Endothelial cell of umbilical vein (primary cell): Measurements from ENCODE around the gene ANGPTL4. TPM values are rescaled to one million over a fixed set of nuclear protein-coding genes. Genes with fewer than 3 reads are reported as not detected.
"Not testable (repeated sequence)": the region's sequence is repeated elsewhere in the genome, so short reads cannot be mapped to it uniquely, and the experiment has no call there.

Experiments used
- Bru-seq: library from RNA; stranded (reverse); fragments of 400-500 nt; gene quantifications from one replicate; lab custom pipeline; 2021; lab: Mats Ljungman, UMichigan
- BruChase-seq, 2 experiments: library from RNA; stranded (reverse); fragments of 400-500 nt; gene quantifications; one replicate each; lab custom pipeline; 2021; lab: Mats Ljungman, UMichigan
- BruUV-seq: library from RNA; stranded (reverse); fragments of 400-500 nt; replicated peaks from 2 replicates; lab custom pipeline; 2021; lab: Mats Ljungman, UMichigan
- CTCF ChIA-PET: fragments of 300-600, 350-600 bp; sonication (Branson Sonifier 250); formaldehyde crosslinking; loops from one replicate; lab custom pipeline; 2021; ENCODE audit warnings: antibody characterized with exemption, inconsistent platforms; lab: Charles Lee
- POLR2A ChIA-PET: fragments of 300-600, 350-600 bp; sonication (Branson Sonifier 250); formaldehyde crosslinking; loops from one replicate; lab custom pipeline; 2021; ENCODE audit warnings: antibody characterized with exemption, inconsistent platforms; lab: Charles Lee
- DNase-seq: peaks from one replicate; pipeline ENCODE4 v3.0.0-alpha.2; 2011; ENCODE audit warnings: low read depth, low spot score
- FAIRE-seq: peaks from 2 replicates; lab custom pipeline; 2011; peaks lifted over from hg19 to GRCh38; lab: Jason Lieb, UNC
- H2AFZ ChIP-seq: 2 replicates; pipeline ENCODE4 v1.6.0; 2012; ENCODE audit warnings: low read depth, low read length, control low read depth, inconsistent platforms
- H3K27ac ChIP-seq: 2 replicates; pipeline ENCODE4 v1.5.1; 2011; ENCODE audit warnings: low read depth, mild to moderate bottlenecking, control low read depth, low read length, moderate library complexity; ENCODE audit not compliant: insufficient read depth
- H3K27me3 ChIP-seq, 2 experiments: 2 replicates each; pipeline versions ENCODE4 v1.6.0 to v1.6.1; 2011; ENCODE audit warnings: low read length in 2 of 2, mixed read lengths in 1 of 2; ENCODE audit not compliant: control insufficient read depth in 2 of 2, insufficient read depth in 2 of 2
- H3K36me3 ChIP-seq, 2 experiments: 2 replicates in 1 of 2; 3 replicates in 1 of 2; pipeline ENCODE4 v1.5.1; 2011; ENCODE audit warnings: low read length in 2 of 2, mild to moderate bottlenecking in 1 of 2, moderate library complexity in 1 of 2; ENCODE audit not compliant: control insufficient read depth in 2 of 2, insufficient read depth in 2 of 2; ENCODE audit errors: extremely low read depth in 1 of 2
- H3K4me1 ChIP-seq: 3 replicates; pipeline ENCODE4 v1.5.1; 2011; ENCODE audit warnings: mild to moderate bottlenecking, low read length; ENCODE audit not compliant: control insufficient read depth, insufficient read depth; ENCODE audit errors: extremely low read depth
- H3K4me2 ChIP-seq: 2 replicates; pipeline ENCODE4 v1.6.1; 2011; ENCODE audit warnings: low read length, control low read depth, mixed read lengths; ENCODE audit not compliant: insufficient read depth
- H3K4me3 ChIP-seq, 3 experiments: fragments of 200-600 bp in 1 of 3; sonication (generic), shearing (Covaris generic) in 1 of 3; replicated peaks in 1 of 3; 2 replicates each; pipeline ENCODE4 v1.5.1; 2011 to 2016; ENCODE audit warnings: control low read depth in 3 of 3, low read length in 3 of 3, mild to moderate bottlenecking in 2 of 3, inconsistent platforms in 1 of 3, low read depth in 1 of 3, moderate library complexity in 1 of 3; ENCODE audit not compliant: insufficient read depth in 1 of 3
- H3K79me2 ChIP-seq: 2 replicates; pipeline ENCODE4 v1.6.0; 2012; ENCODE audit warnings: low read length, inconsistent platforms; ENCODE audit not compliant: control insufficient read depth, insufficient read depth
- H3K9ac ChIP-seq: replicated peaks from 2 replicates; pipeline ENCODE3; 2011; ENCODE audit warnings: low read length, control low read depth; ENCODE audit not compliant: insufficient read depth; ENCODE audit errors: extremely low read depth
- H3K9me1 ChIP-seq: replicated peaks from 3 replicates; pipeline ENCODE4 v1.6.0; 2011; ENCODE audit warnings: mild to moderate bottlenecking, low read length; ENCODE audit not compliant: control insufficient read depth, insufficient read depth; ENCODE audit errors: extremely low read depth
- H3K9me3 ChIP-seq: replicated peaks from 2 replicates; pipeline ENCODE4 v1.5.1; 2012; ENCODE audit warnings: low read length, inconsistent platforms; ENCODE audit not compliant: control insufficient read depth, insufficient read depth
- H4K20me1 ChIP-seq: replicated peaks from 2 replicates; pipeline ENCODE3; 2011; ENCODE audit warnings: mild to moderate bottlenecking, low read length; ENCODE audit not compliant: control insufficient read depth, insufficient read depth; ENCODE audit errors: extremely low read depth
- CTCF ChIP-seq, 2 donors: IDR thresholded peaks; 1 replicate in 1 of 2; 2 replicates in 1 of 2; pipeline ENCODE4 v1.5.1; 2011; ENCODE audit warnings: low read length in 2 of 2, mild to moderate bottlenecking in 2 of 2, moderate library complexity in 2 of 2, control low read depth in 1 of 2, inconsistent platforms in 1 of 2, low read depth in 1 of 2; ENCODE audit not compliant: insufficient read depth in 1 of 2; ENCODE audit errors: extremely low read depth in 1 of 2
- EZH2 ChIP-seq: IDR thresholded peaks from 2 replicates; pipeline ENCODE4 v1.6.1; 2012; ENCODE audit warnings: borderline replicate concordance, low read depth, mild to moderate bottlenecking, moderate library complexity, low read length, inconsistent platforms; ENCODE audit not compliant: severe bottlenecking
- FOS ChIP-seq: IDR thresholded peaks from 2 replicates; pipeline ENCODE4 v1.6.1; 2011; ENCODE audit warnings: mild to moderate bottlenecking, low read length, moderate library complexity, borderline replicate concordance; ENCODE audit not compliant: insufficient read depth
- GATA2 ChIP-seq: IDR thresholded peaks from 2 replicates; pipeline ENCODE4 v1.7.0; 2011; ENCODE audit warnings: low read depth, mild to moderate bottlenecking, moderate library complexity, mixed read lengths, low read length; ENCODE audit not compliant: insufficient read length, insufficient read depth
- JUN ChIP-seq: IDR thresholded peaks from 2 replicates; pipeline ENCODE4 v1.6.1; 2011; ENCODE audit warnings: borderline replicate concordance, low read depth; ENCODE audit not compliant: insufficient read length, insufficient read depth
- MAX ChIP-seq: IDR thresholded peaks from 2 replicates; pipeline ENCODE4 v1.6.1; 2011; ENCODE audit not compliant: insufficient read depth, insufficient read length
- MYC ChIP-seq: IDR thresholded peaks from one replicate; pipeline ENCODE4 v1.6.1; 2011; ENCODE audit warnings: mild to moderate bottlenecking, low read depth, low read length
- POLR2A ChIP-seq: IDR thresholded peaks from 2 replicates; pipeline ENCODE4 v1.6.1; 2012; ENCODE audit warnings: low read depth, mild to moderate bottlenecking, control low read depth, low read length
- POLR2AphosphoS5 ChIP-seq: IDR thresholded peaks from 2 replicates; pipeline ENCODE4 v1.6.1; 2012; ENCODE audit warnings: low read depth, mild to moderate bottlenecking, control low read depth, low read length, moderate library complexity; ENCODE audit not compliant: insufficient read depth
- dilution Hi-C: fragments of 300-500 bp; cut with MboI; formaldehyde crosslinking; loops from one replicate; pipeline ENCODE4 v1.15.0; 2019; ENCODE audit warnings: low sequenced_read_pairs; ENCODE audit not compliant: extremely low pct_ligation_motif_present
- intact Hi-C: fragments of 100-400 bp; cut with micrococcal nuclease; formaldehyde crosslinking; loops from one replicate; pipeline ENCODE4 v1.10.0; 2022
- long read RNA-seq: library from polyadenylated mRNA; stranded (forward); transcript quantifications from one replicate; pipeline ENCODE4 v2.0.0, GENCODE V29; 2021
- polyA minus RNA-seq, 3 experiments: library from RNA; depleted of rRNA, polyadenylated mRNA; stranded (reverse); fragments of >200 nt; gene quantifications; 1 replicate in 1 of 3; 2 replicates in 2 of 3; pipeline ENCODE4 v1.2.3, GENCODE V29; 2011
- polyA plus RNA-seq, 4 experiments: library from polyadenylated mRNA; depleted of rRNA in 3 of 4; stranded (reverse) in 3 of 4; unstranded in 1 of 4; fragments of >200 nt; gene quantifications; 2 replicates each; pipeline versions ENCODE4 v1.2.1 to v1.2.3, GENCODE V29; 2011 to 2012; ENCODE audit warnings: missing spikeins in 1 of 4
- total RNA-seq: library from RNA; stranded (reverse); gene quantifications from 2 replicates; pipeline ENCODE4 v1.2.3, GENCODE V29; 2021

The ANGPTL4 gene
- total RNA-seq (3.9 and 4.6 TPM in 2 replicates), polyA plus RNA-seq (14.1 and 18.5 TPM in 2 replicates), polyA minus RNA-seq (2.5 and 5.9 TPM in 2 replicates), Bru-seq, nascent RNA (percentile 30 among the genes with signal in this experiment), BruChase-seq, experiment 1, labeled RNA remaining after a 6-hour chase (percentile 60 among the genes with signal in this experiment), BruChase-seq, experiment 2, labeled RNA remaining after a 2-hour chase (percentile 48 among the genes with signal in this experiment)
- polyA plus RNA-seq (2011; cell fraction: cytosol; rRNA removed), result 11.1 and 13.6 TPM in 2 replicates
- 21.6 and 23.6 TPM in 2 replicates for polyA plus RNA-seq (2011; cell fraction: nucleus; rRNA removed)
- 18.8 and 26.4 TPM in 2 replicates for polyA plus RNA-seq (2012)
- 0.72 TPM for polyA minus RNA-seq (2011; cell fraction: cytosol; rRNA and poly(A)+ RNA removed)
- polyA minus RNA-seq (2011; cell fraction: nucleus; rRNA and poly(A)+ RNA removed), result 4.3 and 11.4 TPM in 2 replicates
- long read RNA-seq, transcript ANGPTL4-201 (7 exons, 1,879 nt), result major isoform, 9 of 17 reads
- long read RNA-seq, partial matches to known transcripts, result 4 of 17 reads
- long read RNA-seq, other reads (novel, unspliced or antisense), result 2 of 17 reads

GRCh38 chr19:8363803-8364771 is at the start of gene ANGPTL4:
ANGPTL4 (plus strand) TSS chr19:8364155; CDS start chr19:8364322, 167 bp downstream.
- H4K20me1 ChIP-seq, result no peaks in the 10 kb centered on the region
- intact Hi-C loops, result loop anchor here (2.0 kb wide), 1 partner anchor 81 kb away; the partner anchor contains the start of gene HNRNPM
- DNase-seq (peak; percentile 68), FAIRE-seq (peak; percentile 73)
- ChIA-PET POLR2A (interaction anchor here (1.0 kb wide), 1 partner anchor 9 kb away, joined by 4 read pairs; no protein-coding TSS in a partner anchor), CTCF (interaction anchor here (1.1 to 3.5 kb wide), 8 partner anchors 10 to 150 kb away, joined by 3 to 36 read pairs (median 4); partner anchors contain the start of genes RAB11B and ZNF414)
- H3K36me3 ChIP-seq, result no peaks in the 10 kb centered on the region
- dilution Hi-C loops, result no loop called here
- H3K9ac ChIP-seq, result peak within 1 kb of the TSS; percentile 29
- peaks cover 34% of the 10 kb centered on the region for H3K4me1 ChIP-seq
- H3K79me2 ChIP-seq, result no peaks in the 10 kb centered on the region
- H3K9me1 ChIP-seq, result no peaks in the 10 kb centered on the region
- BruUV-seq, result TSS peak; percentile 79
- peak within 1 kb of the TSS; percentile 32 to 51 (median 51) for H3K4me3 ChIP-seq
- peak; percentile 97 for TF ChIP-seq POLR2A
- no peak for TF ChIP-seq JUN
- TF ChIP-seq CTCF (IDR thresholded peaks at IDR 0.05; ENCODE audit: extremely low read depth in 1 of 2, insufficient read depth in 1 of 2, low read depth in 1 of 2, low read length in 2 of 2), result peak; percentile 25 to 42
- TF ChIP-seq POLR2AphosphoS5, result peak; percentile 72
- TF ChIP-seq MAX, result no peak
- TF ChIP-seq MYC, result no peak
- no peak for TF ChIP-seq GATA2
- TF ChIP-seq EZH2, result no peak
- no peak for TF ChIP-seq FOS
- H3K9me3 ChIP-seq, result no peaks in the 10 kb centered on the region
- peak within 1 kb of the TSS; percentile 78 for H3K4me2 ChIP-seq
- H3K27me3 ChIP-seq, result no peaks in the 10 kb centered on the region
- peak within 1 kb of the TSS; percentile 68 for H3K27ac ChIP-seq
- H2AFZ ChIP-seq, result peak within 1 kb of the TSS; percentile 76

- H3K36me3 ChIP-seq, H3K27ac ChIP-seq, H3K4me2 ChIP-seq, H4K20me1 ChIP-seq, H3K79me2 ChIP-seq, FAIRE-seq, CTCF ChIA-PET, H3K9me3 ChIP-seq, BruUV-seq, H3K9me1 ChIP-seq, dilution Hi-C loops, H3K27me3 ChIP-seq, H2AFZ ChIP-seq, POLR2A ChIA-PET, H3K9ac ChIP-seq, H3K4me3 ChIP-seq, DNase-seq: not testable (repeated sequence)
- intact Hi-C loops, result loop anchor here (10.0 kb wide), 1 partner anchor 50 kb away; no protein-coding TSS in a partner anchor
- peaks cover 11% of the 10 kb centered on the region for H3K4me1 ChIP-seq
Observed at GRCh38 chr19:8314981-8315640, 48.8 kb upstream of the ANGPTL4 start.
